ENCODE results near the gene ANK2.

ANK2 gene
- 0.15 to 0.48 reads per million in 2 donors for total RNA-seq

DNA sequence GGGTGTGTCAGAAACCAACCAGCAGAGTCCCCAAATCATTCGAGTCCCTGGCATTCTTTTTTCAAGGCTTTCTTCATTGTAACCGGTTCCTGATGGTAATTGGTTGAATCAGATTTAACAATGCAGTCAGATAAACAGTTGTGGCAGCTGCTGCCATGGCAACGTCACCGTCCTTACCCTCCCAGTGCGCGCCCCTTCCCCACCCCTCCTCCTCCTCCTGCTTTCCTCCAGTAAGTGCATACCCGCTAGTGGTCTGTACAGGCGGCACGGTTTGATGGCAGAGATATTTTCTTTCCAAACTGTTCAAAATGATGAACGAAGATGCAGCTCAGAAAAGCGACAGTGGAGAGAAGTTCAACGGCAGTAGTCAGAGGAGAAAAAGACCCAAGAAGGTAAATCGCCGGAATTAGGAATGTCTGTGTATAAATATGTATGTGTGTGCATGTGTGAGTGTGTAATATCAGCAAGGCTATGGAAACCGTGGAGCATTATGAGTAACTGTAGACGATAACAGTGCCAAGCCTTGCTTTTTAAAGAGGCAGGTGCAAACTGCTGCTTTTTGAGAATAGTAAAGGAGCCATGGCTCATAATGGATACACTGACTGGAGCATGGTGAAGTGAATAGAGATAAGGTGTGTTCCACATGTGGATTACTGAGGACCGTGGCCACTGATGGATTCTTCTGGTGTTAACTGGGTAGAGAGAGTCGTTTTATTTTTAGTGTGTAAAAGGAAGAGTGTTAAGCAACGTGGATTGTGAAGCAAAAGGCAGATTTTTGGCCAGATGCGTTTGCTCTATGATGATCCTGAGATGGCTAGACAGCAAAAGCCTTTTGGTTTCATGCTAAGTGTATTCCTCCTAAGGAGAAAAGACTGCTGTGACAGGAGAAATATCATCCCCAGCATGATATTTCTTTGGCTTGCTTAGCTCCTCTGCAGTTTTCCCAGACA is at the start of gene ANK2:
Gene ANK2, plus strand, starts transcription at position 233 of the 950 bp plus-strand sequence. Its CDS starts 76 bp downstream, at position 309.
- DNase-seq = no peak

GRCh38 chr4:113003841-113004240 is 45.6 kb upstream of the ANK2 start:
- no peak for DNase-seq

DNA sequence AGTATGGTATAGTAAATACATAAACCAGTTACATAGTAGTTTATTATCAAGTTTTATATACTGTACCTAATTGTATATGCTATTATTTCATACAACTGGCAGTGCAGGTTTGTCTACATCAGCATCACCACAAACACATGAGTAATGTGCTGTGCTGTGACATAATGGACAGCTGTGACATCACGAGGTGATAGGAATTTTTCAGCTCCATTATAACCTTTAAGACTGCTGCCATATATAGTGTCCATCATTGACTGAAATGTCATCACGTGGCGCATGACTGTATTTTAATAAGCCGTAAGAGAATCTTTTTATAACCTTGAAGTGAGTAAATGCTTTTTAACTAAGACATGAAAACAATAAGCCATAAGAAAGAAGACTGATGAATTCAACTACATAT is 44.8 kb upstream of the ANK2 start:
- no peak for DNase-seq

GRCh38 chr4:113006632-113007031 is 42.8 kb upstream of the ANK2 start:
- DNase-seq = no peak

DNA sequence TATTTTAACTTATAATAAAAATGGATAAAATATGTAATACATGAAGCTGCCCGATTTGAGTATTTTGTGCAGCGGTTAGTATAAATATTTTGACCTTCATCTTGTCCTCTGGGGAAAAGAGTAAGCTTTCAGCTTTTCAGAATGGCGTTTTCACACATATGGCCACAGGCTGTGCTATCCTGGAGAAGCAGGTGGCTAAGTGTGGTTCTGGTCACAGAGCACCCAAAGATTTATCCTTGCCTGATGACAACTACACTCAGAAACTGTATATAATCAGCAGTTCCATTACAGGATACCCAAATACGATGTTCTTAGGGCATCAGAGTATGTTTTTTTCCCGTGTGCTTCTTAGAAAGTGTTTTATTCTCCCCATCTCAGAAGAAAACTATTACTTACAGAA is 42.3 kb upstream of the ANK2 start:
- DNase-seq = no peak

GRCh38 chr4:113008135-113008534 is 41.3 kb upstream of the ANK2 start:
- DNase-seq = no peak

DNA sequence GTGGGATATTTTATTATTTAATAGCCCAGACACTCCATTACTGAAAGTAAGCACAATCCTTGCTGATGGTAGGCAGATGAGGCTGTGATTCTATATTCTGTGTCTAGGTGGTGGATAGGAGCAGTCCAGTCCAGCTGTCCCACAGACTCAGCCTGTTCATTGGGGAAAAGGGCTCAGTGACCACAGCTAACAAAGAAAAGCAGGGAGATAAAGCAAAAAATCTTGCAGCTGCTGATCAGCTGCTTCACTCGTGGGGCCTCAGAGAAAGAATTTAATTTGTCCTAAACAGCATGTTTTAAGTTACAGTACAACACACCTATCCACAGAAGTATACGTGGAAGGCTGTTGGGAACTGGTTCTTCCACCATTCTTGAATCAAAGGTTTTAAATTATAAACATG is 40.7 kb upstream of the ANK2 start:
- no peak for DNase-seq

- DNase-seq = no peak
Measured at GRCh38 chr4:113009461-113009860, 40.0 kb upstream of the ANK2 start.

- no peak for DNase-seq
Measured at GRCh38 chr4:113012122-113012725, 37.2 kb upstream of the ANK2 start.

DNA sequence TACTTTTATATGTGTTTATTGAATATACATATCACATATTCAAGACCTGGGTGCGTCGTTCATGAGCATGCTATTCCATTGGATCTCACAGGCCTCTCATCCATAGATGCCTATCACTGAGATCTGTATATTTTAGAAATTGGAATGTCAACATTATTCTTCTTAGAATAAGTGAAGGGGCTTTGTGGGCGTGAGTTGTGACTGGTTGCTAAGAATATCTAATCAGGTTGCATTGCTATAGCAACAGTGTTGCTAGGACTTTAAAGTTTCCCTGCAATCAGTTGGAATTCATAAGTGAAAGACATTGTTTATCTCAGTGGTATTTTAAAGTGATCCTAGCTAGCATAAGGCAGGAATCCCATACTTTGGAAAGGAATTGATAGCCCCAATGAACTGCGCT is 36.7 kb upstream of the ANK2 start:
- DNase-seq = no peak

DNA sequence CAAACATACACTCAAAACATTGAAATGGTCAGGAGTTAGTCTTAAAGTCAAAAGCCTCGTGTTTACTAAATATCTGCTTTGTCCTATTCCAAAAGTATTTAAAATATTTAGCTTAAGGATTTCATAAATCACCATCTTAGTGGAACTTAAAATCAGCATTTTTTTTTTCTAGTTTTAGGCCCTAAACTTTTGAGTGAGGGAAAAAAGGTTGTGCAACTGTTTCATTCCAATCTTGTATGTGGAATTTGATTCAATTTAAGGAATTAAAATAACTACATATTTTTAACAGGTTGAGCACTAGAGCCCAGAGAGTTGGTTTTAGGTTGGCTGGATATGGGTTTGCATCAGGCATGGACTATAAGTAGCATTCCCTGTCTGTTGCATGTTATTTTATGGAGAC is 35.7 kb upstream of the ANK2 start:
- no peak for DNase-seq

- no peak for DNase-seq
Measured at GRCh38 chr4:113016377-113016776, 33.1 kb upstream of the ANK2 start.

DNA sequence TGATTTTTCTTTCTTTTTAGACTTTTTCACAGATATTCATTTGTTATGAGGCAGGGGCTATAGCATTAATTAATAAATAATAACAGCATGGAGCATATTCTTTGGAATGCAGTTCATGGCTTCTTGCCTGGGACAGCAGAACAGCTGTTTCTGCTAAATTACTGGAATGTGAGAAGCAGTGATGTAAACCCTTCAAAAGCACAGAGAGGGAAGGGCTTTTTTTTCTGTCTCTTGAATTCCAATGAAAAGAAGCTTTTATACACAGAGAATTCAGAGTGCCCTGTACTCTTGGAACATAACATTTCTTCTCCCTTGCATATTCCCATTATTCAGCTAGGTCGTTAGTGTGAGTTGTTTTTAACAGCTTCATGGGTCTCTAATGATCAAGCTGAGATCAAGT is 28.5 kb upstream of the ANK2 start:
- DNase-seq = no peak

DNA sequence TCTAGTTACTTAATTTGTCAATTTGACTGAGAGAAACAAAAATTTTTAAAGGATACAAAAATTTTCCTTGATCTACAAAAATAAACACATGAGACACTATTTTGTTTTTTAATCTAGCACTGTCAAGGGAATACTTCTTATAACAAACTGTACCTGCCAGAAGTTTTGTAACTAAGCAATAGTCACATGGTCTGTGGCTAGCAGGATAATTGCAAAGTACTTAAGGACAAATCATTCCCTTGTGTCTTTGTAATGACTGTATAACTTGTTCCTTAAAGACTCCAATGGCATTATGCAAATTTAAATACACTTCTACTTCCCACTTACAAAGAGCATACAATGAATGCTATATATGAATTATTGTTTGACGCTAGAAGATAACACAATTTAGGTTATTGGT is 25.1 kb upstream of the ANK2 start:
- DNase-seq = no peak

DNA sequence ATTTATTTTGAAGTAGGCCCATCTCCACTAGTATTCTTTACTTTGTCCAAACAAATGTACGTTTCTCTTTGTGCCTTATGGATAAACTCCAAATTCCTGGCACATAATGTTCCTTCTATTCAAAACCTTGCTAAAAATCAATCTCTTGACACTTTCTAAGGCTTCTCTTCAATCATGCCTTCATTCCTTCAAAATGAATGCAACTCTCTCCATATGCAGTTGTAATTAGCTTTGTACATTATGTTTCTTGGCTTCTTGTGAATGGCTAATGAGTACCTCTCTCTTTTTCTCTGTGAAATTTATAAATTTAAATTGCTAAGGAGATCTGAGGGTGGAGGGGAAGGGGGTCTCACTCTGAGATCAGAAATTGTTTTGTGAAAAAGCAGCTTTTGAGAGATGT is 24.0 kb upstream of the ANK2 start:
- no peak for DNase-seq

- no peak for DNase-seq
Measured at GRCh38 chr4:113026556-113026955, 22.9 kb upstream of the ANK2 start.

- DNase-seq = no peak
Measured at GRCh38 chr4:113028074-113028473, 21.4 kb upstream of the ANK2 start.

GRCh38 chr4:113031212-113031611 is 18.2 kb upstream of the ANK2 start:
- no peak for DNase-seq

DNA sequence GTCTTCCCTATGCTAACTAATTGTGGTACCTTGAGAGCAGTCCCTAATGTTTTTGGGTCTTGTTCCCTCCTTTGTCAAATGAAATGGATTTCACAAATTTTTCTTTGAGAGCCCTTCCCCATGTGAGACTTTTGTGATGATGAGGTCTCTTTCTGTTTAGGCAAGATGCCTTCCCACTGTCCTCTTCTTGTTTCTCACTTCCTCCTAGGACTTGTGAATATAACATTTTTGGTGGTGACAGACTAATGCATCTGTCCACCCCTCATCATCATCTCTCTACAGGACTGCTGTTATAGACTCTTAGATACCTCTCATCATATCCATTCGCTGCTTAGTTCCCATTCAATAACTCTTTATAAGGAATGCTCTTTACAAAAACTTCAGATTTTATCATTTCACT is 8.7 kb upstream of the ANK2 start:
- DNase-seq = no peak

GRCh38 chr4:113042502-113042901 is 7.0 kb upstream of the ANK2 start:
- no peak for DNase-seq

- no peak for DNase-seq
Measured at GRCh38 chr4:113043591-113043990, 5.9 kb upstream of the ANK2 start.

- DNase-seq = no peak
Measured at GRCh38 chr4:113050371-113050755, 910 bp downstream of the ANK2 start.

DNA sequence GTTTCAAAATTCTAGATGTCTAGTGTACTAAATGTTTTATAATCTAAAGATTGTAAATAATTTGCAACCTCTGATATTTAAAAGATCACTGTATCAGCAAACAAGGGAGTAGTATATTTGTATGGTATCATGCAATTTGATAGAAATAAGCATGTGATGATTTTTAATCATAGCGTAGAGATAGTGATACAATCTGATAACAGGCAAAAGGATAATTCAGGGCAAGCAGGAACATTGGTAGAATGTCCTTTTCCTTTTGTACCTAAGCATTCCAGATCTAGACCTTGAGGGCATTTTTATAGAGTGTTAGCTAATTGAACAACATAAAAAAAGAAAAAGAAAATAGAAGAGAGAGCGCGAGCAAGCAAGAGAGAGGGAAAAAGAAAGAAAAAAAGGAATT is 1.4 kb downstream of the ANK2 start:
- DNase-seq = no peak

DNA sequence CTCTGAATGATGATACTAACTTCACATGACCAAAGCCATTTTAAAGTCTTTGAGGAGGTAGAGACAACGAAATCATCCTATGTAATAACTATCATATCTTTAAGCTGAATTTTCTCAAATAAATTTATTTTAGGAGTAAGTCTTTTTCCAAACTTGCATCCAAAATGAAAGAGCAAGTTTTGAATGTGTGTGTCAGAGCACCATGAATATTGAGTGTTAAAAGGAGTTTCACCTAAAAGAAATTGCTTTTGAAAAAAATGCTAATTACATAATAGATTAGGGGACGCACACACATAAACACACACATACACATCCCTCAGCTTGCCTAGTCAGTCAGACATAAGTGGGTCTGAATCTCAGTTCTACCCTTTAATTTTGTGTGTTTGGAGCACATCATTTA is 1.9 kb downstream of the ANK2 start:
- DNase-seq = no peak
